ENCODE measurements around the gene TRIM2.
A peak's percentile ranks its signal among the peaks of the same experiment; 100 is the strongest.
"Not testable (repeated sequence)": the region's sequence is repeated elsewhere in the genome, so short reads cannot be mapped to it uniquely, and the experiment has no call there.

Gene TRIM2

DNA sequence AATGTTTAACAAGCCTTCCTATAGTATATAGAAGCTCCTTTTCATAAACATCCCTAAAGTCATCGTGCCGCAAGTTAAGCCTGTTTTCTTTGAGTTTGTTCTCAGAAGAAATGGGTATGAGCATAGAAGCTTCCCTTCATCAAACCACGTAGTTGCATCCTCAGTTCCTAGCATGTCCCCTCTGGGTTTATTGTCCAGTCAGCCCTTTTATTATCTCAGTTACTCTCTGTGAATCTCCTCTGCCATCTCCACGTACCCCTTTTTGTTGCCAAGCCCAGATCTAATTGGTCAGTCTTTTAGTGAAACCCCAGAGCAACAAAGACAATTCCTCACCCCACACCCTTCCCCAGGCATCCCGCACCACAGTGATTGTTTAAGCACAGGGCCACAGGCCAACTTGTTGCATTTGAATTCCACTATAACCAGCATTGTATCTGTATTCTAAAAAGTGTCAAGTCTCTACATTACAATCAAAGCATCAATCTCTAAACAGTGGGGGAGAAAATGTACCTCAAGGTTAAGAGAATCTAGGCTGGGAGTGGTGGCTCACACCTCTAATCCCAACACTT, 12.4 kb upstream of the TRIM2 start:
- DNase-seq = no peak

DNA sequence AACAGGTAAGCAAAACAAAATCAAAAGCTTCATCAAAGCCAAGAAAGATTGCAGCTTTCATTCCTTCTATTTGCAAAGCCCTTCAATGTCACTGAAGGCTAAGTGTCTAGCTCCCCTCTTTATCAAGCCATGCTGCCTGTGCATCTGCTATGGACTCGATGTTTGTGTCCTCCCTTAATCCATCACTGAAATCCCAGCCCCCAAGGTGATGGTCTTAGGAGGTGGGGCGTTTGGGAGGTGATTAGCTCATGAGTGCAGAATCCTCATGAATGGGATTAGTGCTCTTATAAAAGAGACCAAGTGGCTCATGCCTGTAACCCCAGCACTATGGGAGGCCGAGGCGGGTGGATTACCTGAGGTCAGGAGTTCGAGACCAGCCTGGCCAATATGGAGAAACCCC, 6.9 kb upstream of the TRIM2 start:
- no peak for DNase-seq

- DNase-seq = no peak
These were observed 5.5 kb upstream of the TRIM2 start for GRCh38 chr4:153198719-153199118.

DNA sequence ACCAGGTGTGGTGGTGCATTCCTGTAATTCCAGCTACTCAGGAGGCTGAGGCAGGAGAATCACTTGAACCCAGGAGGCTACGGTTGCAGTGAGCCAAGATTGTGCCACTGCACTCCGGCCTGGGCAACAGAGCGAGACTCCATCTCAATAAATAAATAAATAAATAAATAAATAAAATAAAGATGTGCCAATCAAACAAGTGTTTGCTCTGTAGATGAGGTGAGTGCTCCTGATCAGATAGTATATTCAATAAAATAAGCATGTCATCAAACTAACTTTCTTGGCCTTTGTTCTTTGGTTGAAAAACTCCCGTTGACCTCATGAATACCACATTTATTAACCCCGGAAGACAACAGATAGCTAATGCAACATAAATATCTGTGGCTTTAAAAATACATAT, 497 bp upstream of the TRIM2 start:
- DNase-seq = not testable (repeated sequence)

DNA sequence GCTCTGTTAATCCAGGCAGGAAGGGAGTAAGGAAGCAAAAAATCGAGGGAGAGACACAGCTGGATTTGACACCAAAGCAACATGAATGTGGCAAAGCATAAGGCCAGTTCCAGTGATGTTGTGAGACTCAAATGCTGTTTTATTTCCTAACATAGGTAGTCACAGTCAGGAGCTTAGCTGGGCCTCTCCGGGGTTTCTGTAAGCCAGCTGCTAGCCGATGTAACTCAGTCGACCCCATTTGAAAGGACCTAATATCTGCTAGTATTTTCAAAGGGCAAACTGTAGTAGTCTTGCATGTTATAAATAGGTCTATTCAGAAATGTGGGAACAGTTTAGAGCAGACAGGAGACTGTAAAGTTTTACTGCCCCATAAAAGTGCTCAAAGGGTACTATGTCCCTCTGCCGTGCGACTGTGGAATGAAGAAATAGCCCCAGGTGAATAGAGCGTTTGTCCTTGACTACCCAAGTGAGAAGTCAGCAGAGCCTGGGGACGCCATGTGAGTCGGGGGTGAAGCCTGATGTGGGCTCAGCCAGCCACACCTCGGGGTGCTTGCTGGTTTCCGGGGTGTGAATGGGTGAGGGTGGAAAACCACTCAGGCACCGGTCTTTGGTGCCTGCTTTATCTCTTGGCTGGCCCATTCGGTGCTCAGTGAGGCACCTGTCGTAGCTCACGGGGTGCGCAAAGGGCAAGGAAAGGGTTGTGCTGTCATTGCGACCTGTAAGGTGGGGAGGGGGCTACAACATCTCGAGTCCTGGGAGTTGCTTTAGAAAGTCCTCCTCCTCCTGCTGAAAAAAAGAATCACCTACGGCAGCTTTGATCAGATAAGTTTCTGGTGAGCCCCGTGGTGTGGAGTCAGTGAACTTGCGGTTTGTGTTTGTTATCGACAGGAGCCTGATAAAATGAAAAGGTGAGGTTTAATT, 745 bp downstream of the TRIM2 start:
- DNase-seq = no peak

GRCh38 chr4:153205757-153206156, 1.5 kb downstream of the TRIM2 start:
- DNase-seq = no peak

DNA sequence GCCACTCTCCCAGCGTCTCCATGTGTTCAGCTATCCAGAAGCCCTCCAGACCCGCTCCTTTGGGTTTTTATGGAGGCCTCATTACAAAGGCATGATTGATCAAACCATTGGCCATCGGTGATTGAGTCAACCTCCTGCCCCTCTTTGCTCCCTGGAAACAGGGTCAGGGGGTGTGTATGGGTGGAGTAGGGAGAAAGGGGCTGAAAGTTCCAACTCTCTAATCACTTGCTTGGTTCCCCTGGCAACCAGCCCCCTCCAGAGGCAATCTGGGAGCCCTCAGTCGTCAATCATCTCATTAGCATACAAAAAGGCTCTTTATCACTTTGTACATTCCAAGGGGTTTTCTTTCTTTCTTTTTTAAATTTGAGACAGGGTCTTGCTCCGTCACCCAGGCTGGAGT, 2.3 kb downstream of the TRIM2 start:
- no peak for DNase-seq

DNA sequence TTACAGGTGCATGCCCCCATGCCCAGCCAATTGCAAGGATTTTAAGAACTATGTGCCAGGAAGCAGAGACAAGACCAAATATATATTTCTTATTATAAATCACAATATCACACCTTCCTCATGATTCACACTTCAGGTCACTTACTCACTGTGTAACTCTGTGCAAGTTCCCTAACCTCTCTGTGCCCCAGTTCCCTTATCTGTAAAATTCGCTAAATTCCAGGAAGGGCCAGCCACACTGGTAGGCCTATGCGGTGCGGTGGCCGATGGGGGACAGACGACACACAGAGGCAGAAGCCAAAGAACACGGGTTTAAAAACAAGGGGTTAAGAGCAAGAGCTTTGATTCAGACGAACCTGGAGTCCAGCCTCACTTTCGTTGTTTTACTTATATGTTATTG, 2.8 kb downstream of the TRIM2 start:
- DNase-seq = no peak

GRCh38 chr4:153207567-153207966, 3.3 kb downstream of the TRIM2 start:
- no peak for DNase-seq

GRCh38 chr4:153209410-153209809, 5.2 kb downstream of the TRIM2 start:
- DNase-seq = peak; percentile 36

- no peak for DNase-seq
These were observed 6.5 kb downstream of the TRIM2 start for GRCh38 chr4:153210727-153211126.

DNA sequence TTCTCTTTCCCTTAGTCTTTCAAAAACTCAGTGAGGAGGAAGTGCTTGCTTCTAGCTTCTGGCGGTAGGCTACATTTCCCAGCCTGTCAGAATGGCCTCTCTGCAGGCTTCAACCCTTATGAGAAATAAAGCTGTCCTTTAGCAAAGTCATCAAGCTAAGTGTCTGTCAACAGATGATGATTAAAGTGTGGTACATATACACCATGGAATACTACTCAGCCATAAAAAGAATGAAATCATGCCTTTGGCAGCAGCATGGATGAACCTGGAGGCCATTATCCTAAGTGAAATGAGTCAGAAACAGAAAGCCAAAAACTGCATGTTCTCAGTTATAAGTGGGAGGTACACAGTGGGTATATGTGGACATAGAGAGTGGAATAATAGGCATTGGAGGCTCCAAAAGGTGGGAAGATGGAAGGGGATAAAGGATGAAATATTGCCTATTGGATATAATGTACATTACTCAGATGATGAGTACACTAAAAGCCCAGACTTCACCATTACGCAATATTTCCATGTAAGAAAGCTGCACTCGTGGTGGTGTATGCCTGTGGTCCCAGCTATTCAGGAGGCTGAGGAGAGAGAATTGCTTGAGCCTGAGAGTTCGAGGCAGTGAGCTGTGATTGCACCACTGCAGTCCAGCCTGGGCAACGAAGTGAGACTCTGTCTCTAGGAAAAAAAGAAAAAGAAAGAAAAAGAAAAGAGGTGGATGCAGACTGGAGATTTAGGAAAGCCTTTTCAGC, 7.9 kb downstream of the TRIM2 start:
- no peak for DNase-seq

GRCh38 chr4:153212736-153213135, 8.5 kb downstream of the TRIM2 start:
- DNase-seq = no peak

DNA sequence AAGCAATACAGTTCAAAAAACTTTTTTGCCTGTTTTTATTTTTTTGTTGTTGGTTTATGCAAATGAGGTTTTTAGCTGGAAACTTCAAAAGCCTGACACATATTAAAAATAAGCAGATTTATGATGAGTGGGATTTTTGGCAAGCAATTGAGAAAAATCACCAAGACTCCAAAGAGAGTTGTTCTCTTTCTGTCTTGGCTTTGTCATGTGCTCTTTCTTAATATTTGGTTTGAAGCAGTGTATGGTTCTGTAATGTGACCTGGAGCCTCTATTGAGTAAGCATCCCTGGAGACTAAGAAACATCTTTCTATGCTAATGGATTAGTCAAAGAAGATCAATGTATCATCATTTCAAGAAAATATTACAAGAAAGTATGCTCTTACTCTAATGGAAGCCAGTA, 11.7 kb downstream of the TRIM2 start:
- no peak for DNase-seq

DNA sequence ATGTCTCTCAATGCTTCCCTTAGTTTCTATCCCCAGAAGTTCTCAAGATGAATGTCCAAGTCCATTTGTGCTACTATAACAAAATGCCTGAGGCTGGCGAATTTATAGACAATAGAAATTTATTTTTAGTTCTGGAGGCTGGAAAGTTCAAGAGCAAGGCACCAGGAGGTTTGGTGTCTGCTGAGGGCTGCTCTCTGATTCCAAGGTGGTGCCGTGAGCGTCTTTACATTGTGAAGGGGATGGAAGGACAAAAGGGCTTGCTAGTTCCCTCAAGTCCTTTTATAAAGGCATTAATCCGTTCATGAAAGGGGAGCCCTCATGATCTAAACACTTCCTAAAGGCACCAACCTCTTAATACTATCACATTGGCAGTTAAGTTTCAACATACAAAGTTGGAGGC, 12.3 kb downstream of the TRIM2 start:
- DNase-seq = no peak

DNA sequence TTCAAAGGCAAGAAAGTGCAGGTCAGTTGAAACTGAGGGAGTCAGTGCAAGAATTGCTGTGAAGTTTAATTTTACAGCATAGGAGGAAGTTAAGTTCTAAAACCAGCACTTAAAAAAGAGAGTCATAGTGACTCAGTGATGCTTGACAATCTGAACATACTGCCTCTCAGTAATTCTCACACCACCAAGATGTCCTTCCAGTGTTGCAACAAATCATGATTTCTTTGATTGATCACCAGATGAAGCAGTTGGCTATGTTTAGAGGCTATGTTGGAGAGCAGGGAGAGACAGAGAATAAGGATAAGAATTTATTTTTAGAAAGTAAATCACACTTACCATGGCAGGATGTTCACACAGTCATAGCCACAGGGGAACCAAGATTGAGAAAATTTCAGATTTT, 13.2 kb downstream of the TRIM2 start:
- no peak for DNase-seq

GRCh38 chr4:153218961-153219360, 14.7 kb downstream of the TRIM2 start:
- no peak for DNase-seq

GRCh38 chr4:153220682-153221395, 16.6 kb downstream of the TRIM2 start:
- DNase-seq = no peak

DNA sequence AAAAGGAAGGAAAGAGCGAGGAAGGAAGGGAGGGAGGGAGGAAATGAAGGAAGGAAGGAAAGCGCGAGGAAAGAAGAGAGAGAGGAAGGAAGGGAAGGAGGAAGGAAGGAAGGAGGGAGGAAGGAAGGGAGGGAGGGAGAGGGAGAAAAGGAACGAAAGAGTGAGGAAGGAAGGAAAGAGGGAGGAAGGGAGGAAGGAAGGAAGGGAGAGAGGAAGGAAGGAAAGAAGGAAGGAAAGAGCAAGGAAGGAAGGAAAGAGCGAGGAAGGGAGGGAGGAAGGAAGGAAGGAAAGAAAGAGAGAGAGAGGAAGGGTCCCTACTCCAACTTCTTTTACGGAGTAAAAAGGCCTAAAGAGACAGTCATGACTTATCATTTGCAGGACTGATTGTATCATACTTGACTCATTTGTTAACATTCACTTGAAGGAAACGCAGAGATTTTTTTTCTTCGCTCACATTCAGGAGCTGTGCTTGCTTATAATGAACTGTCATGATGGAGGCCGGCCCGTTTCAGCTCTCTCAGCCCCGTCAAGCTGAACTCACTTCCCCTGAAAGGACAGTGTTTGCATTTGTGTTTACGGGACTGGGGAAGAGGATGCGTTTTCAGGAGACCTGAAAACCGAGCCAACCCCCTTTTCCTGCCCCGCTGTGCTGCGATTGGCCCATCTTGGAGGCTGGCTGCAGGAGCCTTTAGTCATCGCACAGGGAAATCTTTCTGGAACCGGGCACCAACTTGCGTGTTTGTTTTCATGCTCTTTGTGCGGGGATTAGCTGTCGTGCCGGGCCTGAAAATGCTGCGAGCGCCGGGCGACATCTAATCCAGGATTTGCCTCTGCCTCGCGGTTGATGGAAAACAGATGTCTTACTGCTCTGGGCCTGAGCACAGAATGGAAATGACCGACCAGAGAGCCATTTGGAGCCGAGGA, 17.8 kb downstream of the TRIM2 start:
- no peak for DNase-seq

DNA sequence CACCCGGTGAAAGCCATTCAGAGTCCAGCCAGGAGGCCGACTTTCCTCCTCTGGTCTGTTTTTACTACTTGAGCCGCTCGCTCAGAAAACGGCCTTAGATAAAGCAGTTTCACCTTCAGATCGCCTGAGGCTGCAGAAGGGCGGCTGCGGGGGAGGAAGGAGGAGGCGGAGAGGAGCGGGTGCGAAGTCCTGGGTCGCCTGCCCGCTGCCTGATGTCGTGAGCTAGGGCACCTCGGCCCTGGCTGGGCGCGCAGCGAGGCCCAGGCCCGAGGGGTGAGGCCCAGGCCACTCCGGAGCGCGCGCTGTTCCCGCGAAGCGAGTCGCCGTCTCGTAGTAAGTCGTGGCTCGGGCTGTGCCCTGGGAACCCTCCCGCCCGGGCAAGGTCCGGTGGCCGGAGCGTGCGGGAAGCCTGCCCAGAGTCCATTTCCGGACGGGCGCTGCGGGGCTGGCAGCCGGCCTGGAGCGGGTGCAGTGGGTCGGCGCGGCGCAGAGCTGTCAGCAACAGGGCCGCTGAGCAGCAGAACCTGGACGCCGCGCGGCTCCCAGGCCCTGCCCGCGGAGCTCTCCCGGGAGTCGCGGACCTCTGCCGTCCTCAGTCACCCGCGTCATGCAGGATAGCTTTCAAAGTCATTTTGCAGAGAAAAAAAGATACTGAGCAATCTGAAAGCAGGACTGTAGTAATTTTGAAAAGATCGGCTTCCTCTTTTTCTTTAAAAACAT, 18.6 kb downstream of the TRIM2 start:
- no peak for DNase-seq

GRCh38 chr4:153223427-153223801, 19.2 kb downstream of the TRIM2 start:
- DNase-seq = no peak
